ENCODE results near the gene GAGE12J.
"Not testable (repeated sequence)": the region's sequence is repeated elsewhere in the genome, so short reads cannot be mapped to it uniquely, and the experiment has no call there.

- TF ChIP-seq, protein P1, sequence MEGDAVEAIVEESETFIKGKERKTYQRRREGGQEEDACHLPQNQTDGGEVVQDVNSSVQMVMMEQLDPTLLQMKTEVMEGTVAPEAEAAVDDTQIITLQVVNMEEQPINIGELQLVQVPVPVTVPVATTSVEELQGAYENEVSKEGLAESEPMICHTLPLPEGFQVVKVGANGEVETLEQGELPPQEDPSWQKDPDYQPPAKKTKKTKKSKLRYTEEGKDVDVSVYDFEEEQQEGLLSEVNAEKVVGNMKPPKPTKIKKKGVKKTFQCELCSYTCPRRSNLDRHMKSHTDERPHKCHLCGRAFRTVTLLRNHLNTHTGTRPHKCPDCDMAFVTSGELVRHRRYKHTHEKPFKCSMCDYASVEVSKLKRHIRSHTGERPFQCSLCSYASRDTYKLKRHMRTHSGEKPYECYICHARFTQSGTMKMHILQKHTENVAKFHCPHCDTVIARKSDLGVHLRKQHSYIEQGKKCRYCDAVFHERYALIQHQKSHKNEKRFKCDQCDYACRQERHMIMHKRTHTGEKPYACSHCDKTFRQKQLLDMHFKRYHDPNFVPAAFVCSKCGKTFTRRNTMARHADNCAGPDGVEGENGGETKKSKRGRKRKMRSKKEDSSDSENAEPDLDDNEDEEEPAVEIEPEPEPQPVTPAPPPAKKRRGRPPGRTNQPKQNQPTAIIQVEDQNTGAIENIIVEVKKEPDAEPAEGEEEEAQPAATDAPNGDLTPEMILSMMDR (IDR thresholded peaks at IDR 0.05 in 4 of 5, conservative IDR thresholded peaks at IDR 0.05 in 1 of 5): not testable (repeated sequence)
- TF ChIP-seq POLR2A (IDR thresholded peaks at IDR 0.05): not testable (repeated sequence)
Observed at GRCh38 chrX:49345402-49345801, 23.6 kb downstream of the GAGE12J start.
